ENCODE measurements around the gene RASGRP4. TPM values are rescaled to one million over a fixed set of nuclear protein-coding genes. Genes with fewer than 3 reads are reported as not detected.

Gene RASGRP4
- total RNA-seq, 1 donor from 2014 or later: not detected

GRCh38 chr19:38383743-38384142, 42.3 kb downstream of the RASGRP4 start:
- Histone ChIP-seq H3K27ac (ENCODE audit: low read depth, low read length) (no peak overlapping the region), H4K20me1 (ENCODE audit: insufficient read depth, low read length) (peaks cover 63% of the 10 kb centered on the region), H3K4me3 (ENCODE audit: insufficient read depth, low read depth, low read length) (no peak overlapping the region), H3K9me3 (ENCODE audit: insufficient read depth, low read depth, low read length) (no peaks in the 10 kb centered on the region), H3K36me3 (ENCODE audit: insufficient read depth, low read length) (peaks cover 15% of the 10 kb centered on the region), H3K4me1 (ENCODE audit: insufficient read depth, low read length) (peaks cover 6% of the 10 kb centered on the region), H3K4me2 (ENCODE audit: low read length) (no peak overlapping the region), H3K27me3 (ENCODE audit: insufficient read depth, low read length) (no peaks in the 10 kb centered on the region), H3K9ac (ENCODE audit: low read length) (no peak overlapping the region), H2AFZ (ENCODE audit: low read depth, low read length) (no peak overlapping the region), H3K79me2 (ENCODE audit: insufficient read depth, low read length) (peaks cover 12% of the 10 kb centered on the region)
- no peak for TF ChIP-seq EZH2 (IDR thresholded peaks at IDR 0.05; ENCODE audit: insufficient read depth, low read length)
- no peak for TF ChIP-seq CTCF (IDR thresholded peaks at IDR 0.05; ENCODE audit: insufficient read depth, low read depth, low read length)
- Mint-ChIP-seq H3K4me3 (ENCODE audit: unreplicated experiment) (no peak overlapping the region), H3K36me3 (ENCODE audit: low read depth, unreplicated experiment) (peaks cover 10% of the 10 kb centered on the region), H3K27ac (ENCODE audit: unreplicated experiment) (no peak overlapping the region), H3K27me3 (ENCODE audit: low read depth, unreplicated experiment) (no peaks in the 10 kb centered on the region), H3K4me1 (ENCODE audit: low read depth, unreplicated experiment) (peaks cover 4% of the 10 kb centered on the region), H3K9me3 (ENCODE audit: unreplicated experiment) (peaks cover 3% of the 10 kb centered on the region)
- no peak for FAIRE-seq
- no peak for DNase-seq (ENCODE audit: low read depth)

GRCh38 chr19:38383184-38383583, 42.8 kb downstream of the RASGRP4 start:
- H3K4me2 ChIP-seq (ENCODE audit: low read length): no peak overlapping the region
- H3K4me3 Mint-ChIP-seq (ENCODE audit: unreplicated experiment): no peak overlapping the region
- no peak overlapping the region for H2AFZ ChIP-seq (ENCODE audit: low read depth, low read length)
- peaks cover 3% of the 10 kb centered on the region for H3K9me3 Mint-ChIP-seq (ENCODE audit: unreplicated experiment)
- H3K27me3 Mint-ChIP-seq (ENCODE audit: low read depth, unreplicated experiment): no peaks in the 10 kb centered on the region
- no peaks in the 10 kb centered on the region for H3K27me3 ChIP-seq (ENCODE audit: insufficient read depth, low read length)
- H3K36me3 Mint-ChIP-seq (ENCODE audit: low read depth, unreplicated experiment): peaks cover 10% of the 10 kb centered on the region
- no peak overlapping the region for H3K27ac Mint-ChIP-seq (ENCODE audit: unreplicated experiment)
- H3K4me1 Mint-ChIP-seq (ENCODE audit: low read depth, unreplicated experiment): peaks cover 4% of the 10 kb centered on the region
- no peak overlapping the region for H3K9ac ChIP-seq (ENCODE audit: low read length)
- H3K27ac ChIP-seq (ENCODE audit: low read depth, low read length): no peak overlapping the region
- DNase-seq (ENCODE audit: low read depth) (no peak), FAIRE-seq (no peak)
- peaks cover 6% of the 10 kb centered on the region for H3K4me1 ChIP-seq (ENCODE audit: insufficient read depth, low read length)
- H4K20me1 ChIP-seq (ENCODE audit: insufficient read depth, low read length): peaks cover 65% of the 10 kb centered on the region
- TF ChIP-seq CTCF (IDR thresholded peaks at IDR 0.05; ENCODE audit: insufficient read depth, low read depth, low read length) (no peak), EZH2 (IDR thresholded peaks at IDR 0.05; ENCODE audit: insufficient read depth, low read length) (no peak)
- peaks cover 15% of the 10 kb centered on the region for H3K36me3 ChIP-seq (ENCODE audit: insufficient read depth, low read length)
- no peaks in the 10 kb centered on the region for H3K9me3 ChIP-seq (ENCODE audit: insufficient read depth, low read depth, low read length)
- H3K4me3 ChIP-seq (ENCODE audit: insufficient read depth, low read depth, low read length): no peak overlapping the region
- H3K79me2 ChIP-seq (ENCODE audit: insufficient read depth, low read length): peaks cover 11% of the 10 kb centered on the region

DNA sequence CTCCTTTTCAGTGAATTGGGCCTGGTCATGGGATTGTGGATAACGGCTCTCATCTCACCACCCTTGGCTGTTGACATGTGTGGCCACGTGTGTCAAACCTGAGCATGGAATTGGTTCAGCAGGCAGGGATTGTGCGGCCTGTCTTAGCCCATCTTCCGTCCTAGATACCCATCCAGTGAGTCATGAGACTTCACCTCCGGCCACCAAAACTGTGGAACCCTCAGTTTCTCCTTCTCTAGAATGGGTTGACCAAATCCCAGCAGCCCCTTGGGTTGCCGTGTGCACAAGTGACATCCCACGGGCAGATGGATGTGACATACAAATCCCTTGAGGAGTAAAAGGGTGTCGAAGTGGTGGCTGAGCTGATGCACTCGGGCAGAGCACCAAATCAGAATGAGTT, 44.9 kb downstream of the RASGRP4 start:
- Mint-ChIP-seq H3K27ac (ENCODE audit: unreplicated experiment) (no peak overlapping the region), H3K36me3 (ENCODE audit: low read depth, unreplicated experiment) (peaks cover 10% of the 10 kb centered on the region), H3K4me1 (ENCODE audit: low read depth, unreplicated experiment) (peaks cover 6% of the 10 kb centered on the region), H3K9me3 (ENCODE audit: unreplicated experiment) (no peaks in the 10 kb centered on the region), H3K4me3 (ENCODE audit: unreplicated experiment) (no peak overlapping the region), H3K27me3 (ENCODE audit: low read depth, unreplicated experiment) (no peaks in the 10 kb centered on the region)
- FAIRE-seq: no peak
- Histone ChIP-seq H3K4me3 (ENCODE audit: insufficient read depth, low read depth, low read length) (no peak overlapping the region), H3K9me3 (ENCODE audit: insufficient read depth, low read depth, low read length) (no peaks in the 10 kb centered on the region), H2AFZ (ENCODE audit: low read depth, low read length) (no peak overlapping the region), H3K9ac (ENCODE audit: low read length) (no peak overlapping the region), H3K36me3 (ENCODE audit: insufficient read depth, low read length) (peaks cover 22% of the 10 kb centered on the region), H3K79me2 (ENCODE audit: insufficient read depth, low read length) (peaks cover 30% of the 10 kb centered on the region), H3K27me3 (ENCODE audit: insufficient read depth, low read length) (no peaks in the 10 kb centered on the region), H3K4me2 (ENCODE audit: low read length) (no peak overlapping the region), H3K27ac (ENCODE audit: low read depth, low read length) (no peak overlapping the region), H3K4me1 (ENCODE audit: insufficient read depth, low read length) (peaks cover 6% of the 10 kb centered on the region), H4K20me1 (ENCODE audit: insufficient read depth, low read length) (peaks cover 86% of the 10 kb centered on the region)
- DNase-seq (ENCODE audit: low read depth): no peak
- TF ChIP-seq CTCF (IDR thresholded peaks at IDR 0.05; ENCODE audit: insufficient read depth, low read depth, low read length) (no peak), EZH2 (IDR thresholded peaks at IDR 0.05; ENCODE audit: insufficient read depth, low read length) (no peak)
